HG03103 (cell line): Measurements from ENCODE around the gene CHIA.

Source experiments
- ATAC-seq: cut with Tn5 transposase; IDR thresholded peaks from one replicate; pipeline ENCODE4 v1.9.1; 2021; ENCODE audit warnings: low read depth; ENCODE audit not compliant: unreplicated experiment

CHIA gene

GRCh38 chr1:111290630-111291029 lies at the start of gene CHIA:
CHIA (plus strand) TSS chr1:111290851; CDS start chr1:111310468, 19,617 bp downstream.
- no peak for ATAC-seq

GRCh38 chr1:111241797-111242196 lies 48.9 kb upstream of the CHIA start:
- ATAC-seq = no peak

- no peak for ATAC-seq
Measured at GRCh38 chr1:111242805-111243523, 47.7 kb upstream of the CHIA start.

GRCh38 chr1:111247125-111247838 lies 43.4 kb upstream of the CHIA start:
- ATAC-seq = no peak

GRCh38 chr1:111249960-111250359 lies 40.7 kb upstream of the CHIA start:
- no peak for ATAC-seq

- ATAC-seq = no peak
Measured at GRCh38 chr1:111251570-111251969, 39.1 kb upstream of the CHIA start.

- no peak for ATAC-seq
Measured at GRCh38 chr1:111252786-111253185, 37.9 kb upstream of the CHIA start.

- ATAC-seq = no peak
Measured at GRCh38 chr1:111253876-111254275, 36.8 kb upstream of the CHIA start.

GRCh38 chr1:111256988-111257658 lies 33.5 kb upstream of the CHIA start:
- ATAC-seq = no peak

- no peak for ATAC-seq
Measured at GRCh38 chr1:111267801-111268508, 22.7 kb upstream of the CHIA start.

GRCh38 chr1:111269825-111270406 lies 20.7 kb upstream of the CHIA start:
- ATAC-seq = no peak

GRCh38 chr1:111270771-111271463 lies 19.7 kb upstream of the CHIA start:
- ATAC-seq = no peak

- ATAC-seq = no peak
Measured at GRCh38 chr1:111271464-111271801, 19.2 kb upstream of the CHIA start.

GRCh38 chr1:111272081-111272480 lies 18.6 kb upstream of the CHIA start:
- no peak for ATAC-seq

- no peak for ATAC-seq
Measured at GRCh38 chr1:111274653-111275052, 16.0 kb upstream of the CHIA start.

GRCh38 chr1:111275079-111275478 lies 15.6 kb upstream of the CHIA start:
- ATAC-seq = no peak

GRCh38 chr1:111275780-111276433 lies 14.7 kb upstream of the CHIA start:
- ATAC-seq = no peak

GRCh38 chr1:111279144-111279543 lies 11.5 kb upstream of the CHIA start:
- ATAC-seq = no peak

GRCh38 chr1:111280267-111280666 lies 10.4 kb upstream of the CHIA start:
- no peak for ATAC-seq

GRCh38 chr1:111281411-111281810 lies 9.2 kb upstream of the CHIA start:
- ATAC-seq = no peak
